Activated CD4-positive, alpha-beta T cell treated with anti-CD3 and anti-CD28 coated beads, Interleukin-2, amount 50 U/mL, for 16 hours (primary cell): ENCODE results near the gene PCDHGA7.
"Not testable (repeated sequence)": the region's sequence is repeated elsewhere in the genome, so short reads cannot be mapped to it uniquely, and the experiment has no call there.

Source experiments
- DNase-seq: peaks from one replicate; pipeline ENCODE4 v3.0.0-alpha.2; 2020

PCDHGA7 gene

DNA sequence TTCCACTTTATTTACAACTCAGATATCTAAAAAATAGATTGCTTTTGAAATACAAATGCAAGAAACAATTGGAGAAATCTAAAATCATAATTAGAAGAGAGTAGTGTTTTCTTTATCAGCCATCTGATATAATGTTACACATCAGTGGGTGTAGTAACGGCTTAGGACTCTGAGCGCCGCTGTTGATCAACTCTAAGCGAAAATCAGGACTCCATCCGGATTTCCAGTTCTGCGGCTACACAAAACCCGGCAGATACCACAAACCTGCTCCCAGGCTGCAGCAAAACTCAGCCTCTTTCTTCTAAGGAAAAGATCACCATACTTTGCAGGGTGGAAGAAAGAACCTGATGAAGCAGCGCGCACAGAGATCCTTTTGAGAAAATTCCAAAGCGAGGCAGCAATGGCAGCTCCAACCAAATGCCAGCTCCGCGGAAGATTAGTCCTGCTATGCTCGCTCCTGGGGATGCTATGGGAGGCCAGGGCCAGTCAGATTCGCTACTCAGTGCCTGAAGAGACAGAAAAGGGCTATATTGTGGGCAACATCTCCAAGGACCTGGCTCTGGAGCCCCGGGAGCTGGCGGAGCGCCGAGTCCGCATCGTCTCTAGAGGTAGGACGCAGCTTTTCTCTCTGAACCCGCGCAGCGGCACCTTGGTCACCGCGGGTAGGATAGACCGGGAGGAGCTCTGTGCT is 20.2 kb downstream of the PCDHGA7 start, which contains the start of gene PCDHGA9:
Gene PCDHGA9, plus strand, starts transcription at position 226 of the 691 bp plus-strand sequence. Its CDS starts 175 bp downstream, at position 401.
- DNase-seq = no peak

DNA sequence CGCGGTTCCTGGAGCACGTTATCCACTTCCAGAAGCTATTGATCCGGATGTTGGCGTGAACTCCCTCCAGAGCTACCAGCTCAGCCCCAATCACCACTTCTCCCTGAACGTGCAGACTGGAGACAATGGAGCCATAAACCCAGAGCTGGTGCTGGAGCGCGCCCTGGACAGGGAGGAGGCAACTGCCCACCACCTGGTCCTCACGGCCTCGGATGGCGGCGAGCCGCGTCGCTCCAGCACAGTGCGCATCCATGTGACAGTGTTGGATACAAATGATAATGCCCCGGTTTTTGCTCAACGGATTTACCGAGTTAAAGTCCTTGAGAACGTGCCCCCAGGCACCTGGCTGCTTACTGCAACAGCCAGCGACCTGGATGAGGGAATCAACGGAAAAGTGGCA is 20.8 kb downstream of the PCDHGA7 start:
- DNase-seq = no peak

DNA sequence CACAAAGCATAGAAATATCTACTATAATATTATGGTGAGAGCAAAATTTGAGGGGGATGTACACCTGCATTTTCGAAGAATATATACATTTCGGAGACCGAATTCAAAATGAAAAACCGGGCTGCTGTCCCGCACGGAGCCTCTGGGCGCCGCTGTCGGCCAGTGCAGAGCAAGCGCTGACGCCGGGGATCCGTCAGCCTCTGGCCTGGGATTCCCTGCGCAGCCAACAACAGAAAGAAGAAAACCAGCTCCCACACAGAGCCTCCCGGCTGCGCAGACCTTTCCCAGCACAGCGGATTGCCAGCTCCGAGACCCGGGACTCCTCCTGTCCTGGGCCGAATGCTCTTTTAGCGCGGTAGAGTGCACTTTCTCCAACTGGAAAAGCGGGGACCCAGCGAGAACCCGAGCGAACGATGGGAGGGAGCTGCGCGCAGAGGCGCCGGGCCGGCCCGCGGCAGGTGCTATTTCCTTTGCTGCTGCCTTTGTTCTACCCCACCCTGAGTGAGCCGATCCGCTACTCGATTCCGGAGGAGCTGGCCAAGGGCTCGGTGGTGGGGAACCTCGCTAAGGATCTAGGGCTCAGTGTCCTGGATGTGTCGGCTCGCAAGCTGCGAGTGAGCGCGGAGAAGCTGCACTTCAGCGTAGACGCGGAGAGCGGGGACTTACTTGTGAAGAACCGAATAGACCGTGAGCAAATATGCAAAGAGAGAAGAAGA is 25.4 kb downstream of the PCDHGA7 start, which contains the start of gene PCDHGB6:
Gene PCDHGB6, plus strand, starts transcription at position 232 of the 716 bp plus-strand sequence. Its CDS starts 182 bp downstream, at position 414.
- DNase-seq = peak; percentile 31

DNA sequence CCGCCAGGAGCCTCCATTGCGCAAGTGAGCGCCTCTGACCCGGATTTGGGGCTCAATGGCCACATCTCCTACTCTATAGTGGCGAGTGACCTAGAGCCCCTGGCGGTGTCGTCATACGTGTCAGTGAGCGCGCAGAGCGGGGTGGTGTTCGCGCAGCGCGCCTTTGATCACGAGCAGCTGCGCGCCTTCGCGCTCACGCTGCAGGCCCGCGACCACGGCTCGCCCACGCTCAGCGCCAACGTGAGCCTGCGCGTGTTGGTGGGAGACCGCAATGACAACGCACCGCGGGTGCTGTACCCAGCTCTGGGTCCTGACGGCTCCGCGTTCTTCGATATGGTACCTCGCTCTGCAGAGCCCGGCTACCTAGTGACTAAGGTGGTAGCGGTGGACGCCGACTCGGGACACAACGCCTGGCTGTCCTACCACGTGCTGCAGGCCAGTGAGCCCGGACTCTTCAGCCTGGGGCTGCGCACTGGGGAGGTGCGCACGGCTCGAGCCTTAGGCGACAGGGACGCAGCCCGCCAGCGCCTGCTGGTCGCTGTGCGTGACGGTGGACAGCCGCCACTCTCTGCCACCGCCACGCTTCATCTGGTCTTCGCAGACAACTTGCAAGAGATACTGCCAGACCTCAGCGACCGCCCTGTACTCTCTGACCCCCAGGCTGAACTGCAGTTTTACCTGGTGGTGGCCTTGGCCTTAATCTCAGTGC is 27.2 kb downstream of the PCDHGA7 start:
- DNase-seq = no peak

DNA sequence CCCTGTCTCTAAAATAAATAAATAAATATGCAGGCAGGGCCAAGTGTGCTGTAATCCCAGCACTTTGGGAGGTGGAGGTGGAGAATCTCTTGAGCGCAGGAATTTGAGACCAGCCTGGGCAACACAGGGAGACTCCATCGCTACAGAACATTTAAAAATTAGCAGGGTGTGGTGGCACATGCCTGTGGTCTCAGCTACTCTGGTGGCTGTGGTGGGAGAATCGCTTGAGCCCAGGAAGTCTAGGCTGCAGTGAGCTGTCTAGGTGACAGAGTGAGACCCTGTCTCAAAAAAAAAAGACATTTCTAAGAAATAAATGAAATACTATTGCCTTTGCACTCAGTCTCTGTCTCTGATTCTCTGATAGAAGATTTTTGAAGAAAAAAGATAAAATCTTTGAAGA is 29.0 kb downstream of the PCDHGA7 start:
- DNase-seq = no peak

DNA sequence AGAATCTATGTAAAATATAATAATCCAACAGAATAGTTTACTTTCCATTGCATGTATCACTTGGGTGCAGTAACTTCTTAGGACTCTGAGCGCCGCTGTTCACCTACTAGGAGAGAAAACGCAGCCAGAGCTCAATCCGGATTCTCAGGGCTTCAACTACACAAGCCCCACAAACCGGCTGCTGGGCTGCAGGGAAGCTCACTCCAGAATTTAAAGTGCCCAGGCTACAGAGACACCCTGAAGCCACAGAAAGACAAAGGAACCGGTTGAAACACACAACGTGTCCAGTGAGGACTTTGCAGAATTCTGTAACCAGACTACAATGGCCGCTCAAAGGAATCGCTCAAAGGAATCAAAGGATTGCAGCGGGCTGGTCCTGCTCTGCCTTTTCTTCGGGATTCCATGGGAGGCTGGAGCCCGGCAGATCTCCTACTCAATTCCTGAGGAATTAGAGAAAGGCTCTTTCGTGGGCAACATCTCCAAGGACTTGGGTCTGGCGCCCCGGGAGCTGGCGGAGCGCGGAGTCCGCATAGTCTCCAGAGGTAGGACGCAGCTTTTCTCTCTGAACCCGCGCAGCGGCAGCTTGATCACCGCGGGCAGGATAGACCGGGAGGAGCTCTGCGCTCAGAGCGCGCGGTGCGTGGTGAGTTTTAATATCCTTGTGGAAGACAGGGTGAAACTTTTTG is 30.5 kb downstream of the PCDHGA7 start, which contains the start of gene PCDHGA10:
Gene PCDHGA10, plus strand, starts transcription at position 134 of the 686 bp plus-strand sequence. Its CDS starts 189 bp downstream, at position 323.
- DNase-seq = peak; percentile 57

DNA sequence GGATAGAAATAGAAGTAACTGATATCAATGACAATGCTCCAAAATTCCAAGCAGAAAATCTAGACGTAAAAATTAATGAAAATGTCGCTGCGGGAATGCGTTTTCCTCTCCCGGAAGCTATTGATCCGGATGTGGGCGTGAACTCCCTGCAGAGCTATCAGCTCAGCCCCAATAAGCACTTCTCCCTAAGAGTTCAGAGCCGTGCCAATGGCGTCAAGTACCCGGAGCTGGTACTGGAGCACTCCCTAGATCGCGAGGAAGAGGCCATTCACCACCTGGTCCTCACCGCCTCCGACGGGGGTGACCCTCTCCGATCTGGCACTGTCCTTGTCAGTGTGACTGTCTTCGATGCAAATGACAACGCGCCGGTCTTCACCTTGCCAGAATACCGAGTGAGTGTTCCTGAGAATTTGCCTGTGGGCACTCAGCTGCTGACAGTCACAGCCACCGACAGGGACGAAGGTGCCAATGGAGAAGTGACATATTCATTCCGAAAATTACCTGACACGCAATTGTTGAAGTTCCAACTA is 31.1 kb downstream of the PCDHGA7 start:
- DNase-seq = no peak

DNA sequence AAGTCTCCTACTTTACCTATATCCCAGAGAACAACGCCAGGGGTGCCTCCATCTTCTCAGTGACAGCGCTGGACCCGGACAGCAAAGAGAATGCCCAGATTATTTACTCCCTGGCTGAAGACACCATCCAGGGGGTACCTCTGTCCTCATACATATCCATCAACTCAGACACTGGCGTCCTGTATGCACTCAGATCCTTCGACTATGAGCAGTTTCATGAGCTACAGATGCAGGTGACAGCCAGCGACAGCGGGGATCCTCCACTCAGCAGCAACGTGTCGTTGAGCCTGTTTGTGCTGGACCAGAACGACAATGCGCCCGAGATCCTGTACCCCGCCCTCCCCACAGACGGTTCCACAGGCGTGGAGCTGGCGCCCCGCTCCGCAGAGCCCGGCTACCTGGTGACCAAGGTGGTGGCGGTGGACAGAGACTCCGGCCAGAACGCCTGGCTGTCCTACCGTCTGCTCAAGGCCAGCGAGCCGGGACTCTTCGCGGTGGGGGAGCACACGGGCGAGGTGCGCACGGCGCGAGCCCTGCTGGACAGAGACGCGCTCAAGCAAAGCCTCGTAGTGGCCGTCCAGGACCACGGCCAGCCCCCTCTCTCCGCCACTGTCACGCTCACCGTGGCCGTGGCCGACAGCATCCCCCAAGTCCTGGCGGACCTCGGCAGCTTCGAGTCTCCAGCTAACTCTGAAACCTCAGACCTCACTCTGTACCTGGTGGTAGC is 32.2 kb downstream of the PCDHGA7 start:
- not testable (repeated sequence) for DNase-seq

DNA sequence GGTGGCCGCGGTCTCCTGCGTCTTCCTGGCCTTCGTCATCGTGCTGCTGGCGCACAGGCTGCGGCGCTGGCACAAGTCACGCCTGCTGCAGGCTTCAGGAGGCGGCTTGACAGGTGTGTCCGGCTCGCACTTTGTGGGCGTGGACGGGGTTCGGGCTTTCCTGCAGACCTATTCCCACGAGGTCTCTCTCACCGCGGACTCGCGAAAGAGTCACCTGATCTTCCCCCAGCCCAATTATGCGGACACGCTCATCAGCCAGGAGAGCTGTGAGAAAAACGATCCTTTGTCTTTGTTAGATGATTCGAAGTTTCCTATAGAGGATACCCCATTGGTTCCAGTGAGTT is 32.7 kb downstream of the PCDHGA7 start:
- not testable (repeated sequence) for DNase-seq

DNA sequence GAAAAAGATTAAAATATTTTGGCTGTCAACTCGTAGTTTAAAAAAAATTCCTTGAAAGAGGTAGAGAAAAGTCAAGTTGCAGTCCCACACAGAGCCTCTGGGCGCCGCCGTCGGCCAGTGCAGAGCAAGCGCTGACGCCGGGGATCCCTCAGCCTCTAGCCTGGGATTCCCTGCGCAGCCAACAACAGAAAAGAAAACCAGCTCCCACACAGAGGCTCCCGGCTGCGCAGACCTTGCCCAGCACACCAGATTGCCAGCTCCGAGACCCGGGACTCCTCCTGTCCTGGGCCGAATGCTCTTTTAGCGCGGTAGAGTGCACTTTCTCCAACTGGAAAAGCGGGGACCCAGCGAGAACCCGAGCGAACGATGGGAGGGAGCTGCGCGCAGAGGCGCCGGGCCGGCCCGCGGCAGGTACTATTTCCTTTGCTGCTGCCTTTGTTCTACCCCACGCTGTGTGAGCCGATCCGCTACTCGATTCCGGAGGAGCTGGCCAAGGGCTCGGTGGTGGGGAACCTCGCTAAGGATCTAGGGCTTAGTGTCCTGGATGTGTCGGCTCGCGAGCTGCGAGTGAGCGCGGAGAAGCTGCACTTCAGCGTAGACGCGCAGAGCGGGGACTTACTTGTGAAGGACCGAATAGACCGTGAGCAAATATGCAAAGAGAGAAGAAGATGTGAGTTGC is 35.1 kb downstream of the PCDHGA7 start, which contains the start of gene PCDHGB7:
Gene PCDHGB7, plus strand, starts transcription at position 184 of the 679 bp plus-strand sequence. Its CDS starts 183 bp downstream, at position 367.
- peak; percentile 54 for DNase-seq

DNA sequence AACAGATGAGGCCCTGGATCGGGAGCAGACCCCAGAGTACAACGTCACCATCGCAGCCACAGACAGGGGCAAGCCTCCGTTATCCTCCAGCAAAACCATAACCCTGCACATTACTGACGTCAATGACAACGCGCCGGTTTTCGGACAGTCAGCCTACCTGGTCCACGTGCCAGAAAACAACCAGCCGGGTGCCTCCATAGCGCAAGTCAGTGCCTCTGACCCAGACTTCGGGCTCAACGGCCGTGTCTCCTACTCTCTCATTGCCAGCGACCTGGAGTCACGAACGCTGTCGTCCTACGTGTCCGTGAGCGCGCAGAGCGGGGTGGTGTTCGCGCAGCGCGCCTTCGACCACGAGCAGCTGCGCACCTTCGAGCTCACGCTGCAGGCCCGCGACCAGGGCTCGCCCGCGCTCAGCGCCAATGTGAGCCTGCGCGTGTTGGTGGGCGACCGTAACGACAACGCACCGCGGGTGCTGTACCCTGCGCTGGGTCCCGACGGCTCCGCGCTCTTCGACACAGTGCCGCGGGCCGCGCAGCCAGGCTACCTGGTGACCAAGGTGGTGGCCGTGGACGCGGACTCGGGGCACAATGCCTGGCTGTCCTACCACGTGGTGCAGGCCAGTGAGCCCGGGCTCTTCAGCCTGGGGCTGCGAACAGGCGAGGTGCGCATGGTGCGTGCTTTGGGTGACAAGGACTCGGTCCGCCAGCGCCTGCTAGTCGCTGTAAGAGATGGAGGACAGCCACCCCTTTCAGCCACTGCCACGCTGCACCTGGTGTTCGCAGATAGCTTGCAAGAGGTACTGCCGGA is 36.7 kb downstream of the PCDHGA7 start:
- DNase-seq = no peak

DNA sequence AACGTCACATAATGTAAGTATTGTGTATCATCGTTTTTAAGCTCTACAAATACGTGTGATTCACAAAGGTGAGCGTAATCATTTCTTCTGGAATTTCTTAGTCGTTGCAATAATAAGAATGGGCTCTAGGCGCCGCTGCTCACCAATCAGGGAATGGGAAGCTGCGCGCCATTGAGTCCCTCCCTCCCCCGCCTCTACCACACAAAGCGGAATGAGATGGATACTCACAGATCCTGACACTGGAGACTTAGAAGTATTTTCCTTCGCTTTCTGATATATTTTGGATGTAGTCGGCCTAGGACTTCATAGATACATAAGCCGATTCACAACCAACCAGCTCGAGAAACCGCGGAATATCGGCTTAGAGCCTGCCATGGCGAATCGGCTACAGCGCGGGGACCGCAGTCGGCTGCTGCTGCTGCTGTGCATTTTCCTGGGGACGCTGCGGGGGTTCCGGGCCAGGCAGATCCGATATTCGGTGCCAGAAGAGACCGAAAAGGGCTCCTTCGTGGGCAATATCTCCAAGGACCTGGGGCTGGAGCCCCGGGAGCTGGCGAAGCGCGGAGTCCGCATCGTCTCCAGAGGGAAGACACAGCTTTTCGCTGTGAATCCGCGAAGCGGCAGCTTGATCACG is 38.4 kb downstream of the PCDHGA7 start, which contains the start of gene PCDHGA11:
Gene PCDHGA11, plus strand, starts transcription at position 197 of the 634 bp plus-strand sequence. Its CDS starts 177 bp downstream, at position 374.
- peak; percentile 53 for DNase-seq

DNA sequence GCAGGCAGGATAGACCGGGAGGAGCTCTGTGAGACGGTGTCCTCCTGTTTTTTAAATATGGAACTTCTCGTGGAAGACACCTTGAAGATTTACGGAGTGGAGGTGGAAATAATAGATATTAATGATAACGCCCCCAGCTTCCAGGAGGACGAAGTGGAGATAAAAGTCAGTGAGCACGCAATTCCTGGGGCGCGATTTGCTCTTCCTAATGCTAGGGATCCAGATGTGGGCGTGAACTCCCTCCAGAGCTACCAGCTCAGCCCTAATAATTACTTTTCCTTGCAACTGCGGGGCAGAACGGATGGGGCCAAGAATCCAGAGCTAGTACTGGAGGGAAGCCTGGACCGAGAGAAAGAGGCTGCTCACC is 38.9 kb downstream of the PCDHGA7 start:
- DNase-seq = no peak

DNA sequence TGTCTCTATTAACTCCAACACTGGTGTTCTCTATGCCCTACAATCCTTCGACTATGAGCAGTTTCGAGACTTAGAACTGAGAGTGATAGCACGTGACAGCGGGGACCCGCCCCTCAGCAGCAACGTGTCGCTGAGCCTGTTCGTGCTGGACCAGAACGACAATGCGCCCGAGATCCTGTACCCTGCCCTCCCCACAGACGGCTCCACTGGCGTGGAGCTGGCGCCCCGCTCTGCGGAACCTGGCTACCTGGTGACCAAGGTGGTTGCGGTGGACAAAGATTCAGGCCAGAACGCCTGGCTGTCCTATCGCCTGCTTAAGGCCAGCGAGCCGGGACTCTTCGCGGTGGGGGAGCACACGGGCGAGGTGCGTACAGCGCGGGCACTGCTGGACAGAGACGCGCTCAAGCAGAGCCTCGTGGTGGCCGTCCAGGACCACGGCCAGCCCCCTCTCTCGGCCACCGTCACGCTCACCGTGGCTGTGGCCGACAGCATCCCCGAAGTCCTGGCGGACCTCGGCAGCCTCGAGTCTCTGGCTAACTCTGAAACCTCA is 40.3 kb downstream of the PCDHGA7 start:
- no peak for DNase-seq

DNA sequence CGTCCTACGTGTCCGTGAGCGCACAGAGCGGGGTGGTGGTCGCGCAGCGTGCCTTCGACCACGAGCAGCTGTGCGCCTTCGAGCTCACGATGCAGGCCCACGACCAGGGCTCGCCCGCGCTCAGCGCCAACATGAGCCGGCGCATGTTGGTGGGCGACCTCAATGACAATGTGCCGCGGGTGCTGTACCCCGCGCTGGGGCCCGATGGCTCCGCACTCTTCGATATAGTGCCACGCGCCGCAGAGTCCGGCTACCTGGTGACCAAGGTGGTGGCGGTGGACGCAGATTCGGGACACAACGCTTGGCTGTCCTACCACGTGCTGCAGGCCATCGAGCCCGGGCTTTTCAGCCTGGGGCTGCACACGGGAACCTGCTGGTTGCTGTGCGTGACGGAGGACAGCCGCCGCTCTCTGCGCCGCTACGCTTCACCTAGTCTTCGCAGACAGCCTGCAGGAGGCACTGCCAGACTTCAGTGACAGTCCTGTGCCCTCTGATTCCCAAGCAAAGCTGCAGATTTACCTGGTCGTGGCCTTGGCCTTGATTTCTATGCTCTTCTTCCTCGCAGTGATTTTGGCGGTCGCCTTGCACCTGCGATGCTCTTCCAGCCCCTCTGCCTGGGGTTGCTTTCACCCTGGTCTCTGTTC is 45.4 kb downstream of the PCDHGA7 start:
- DNase-seq = no peak

DNA sequence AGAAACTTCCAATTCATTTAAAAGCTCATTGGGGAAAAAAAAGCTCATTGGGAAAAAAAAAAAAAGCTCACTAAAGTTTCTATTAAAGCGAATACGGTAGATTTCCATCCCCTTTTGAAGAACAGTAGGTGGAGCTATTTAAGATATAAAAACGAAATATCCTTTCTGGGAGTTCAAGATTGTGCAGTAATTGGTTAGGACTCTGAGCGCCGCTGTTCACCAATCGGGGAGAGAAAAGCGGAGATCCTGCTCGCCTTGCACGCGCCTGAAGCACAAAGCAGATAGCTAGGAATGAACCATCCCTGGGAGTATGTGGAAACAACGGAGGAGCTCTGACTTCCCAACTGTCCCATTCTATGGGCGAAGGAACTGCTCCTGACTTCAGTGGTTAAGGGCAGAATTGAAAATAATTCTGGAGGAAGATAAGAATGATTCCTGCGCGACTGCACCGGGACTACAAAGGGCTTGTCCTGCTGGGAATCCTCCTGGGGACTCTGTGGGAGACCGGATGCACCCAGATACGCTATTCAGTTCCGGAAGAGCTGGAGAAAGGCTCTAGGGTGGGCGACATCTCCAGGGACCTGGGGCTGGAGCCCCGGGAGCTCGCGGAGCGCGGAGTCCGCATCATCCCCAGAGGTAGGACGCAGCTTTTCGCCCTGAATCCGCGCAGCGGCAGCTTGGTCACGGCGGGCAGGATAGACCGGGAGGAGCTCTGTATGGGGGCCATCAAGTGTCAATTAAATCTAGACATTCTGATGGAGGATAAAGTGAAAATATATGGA is 48.0 kb downstream of the PCDHGA7 start, which contains the start of gene PCDHGA12:
Gene PCDHGA12, plus strand, starts transcription at position 176 of the 782 bp plus-strand sequence. Its CDS starts 253 bp downstream, at position 429.
- peak; percentile 37 for DNase-seq

DNA sequence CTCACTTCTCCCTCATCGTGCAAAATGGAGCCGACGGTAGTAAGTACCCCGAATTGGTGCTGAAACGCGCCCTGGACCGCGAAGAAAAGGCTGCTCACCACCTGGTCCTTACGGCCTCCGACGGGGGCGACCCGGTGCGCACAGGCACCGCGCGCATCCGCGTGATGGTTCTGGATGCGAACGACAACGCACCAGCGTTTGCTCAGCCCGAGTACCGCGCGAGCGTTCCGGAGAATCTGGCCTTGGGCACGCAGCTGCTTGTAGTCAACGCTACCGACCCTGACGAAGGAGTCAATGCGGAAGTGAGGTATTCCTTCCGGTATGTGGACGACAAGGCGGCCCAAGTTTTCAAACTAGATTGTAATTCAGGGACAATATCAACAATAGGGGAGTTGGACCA is 48.7 kb downstream of the PCDHGA7 start:
- DNase-seq = no peak

DNA sequence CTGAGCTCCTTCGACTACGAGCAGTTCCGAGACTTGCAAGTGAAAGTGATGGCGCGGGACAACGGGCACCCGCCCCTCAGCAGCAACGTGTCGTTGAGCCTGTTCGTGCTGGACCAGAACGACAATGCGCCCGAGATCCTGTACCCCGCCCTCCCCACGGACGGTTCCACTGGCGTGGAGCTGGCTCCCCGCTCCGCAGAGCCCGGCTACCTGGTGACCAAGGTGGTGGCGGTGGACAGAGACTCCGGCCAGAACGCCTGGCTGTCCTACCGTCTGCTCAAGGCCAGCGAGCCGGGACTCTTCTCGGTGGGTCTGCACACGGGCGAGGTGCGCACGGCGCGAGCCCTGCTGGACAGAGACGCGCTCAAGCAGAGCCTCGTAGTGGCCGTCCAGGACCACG is 49.8 kb downstream of the PCDHGA7 start:
- DNase-seq = not testable (repeated sequence)
